Activated CD4-positive, alpha-beta T cell treated with anti-CD3 and anti-CD28 coated beads for 36 hours (primary cell): ENCODE data around the gene TOP3A. TPM values are rescaled to one million over a fixed set of nuclear protein-coding genes. Genes with fewer than 3 reads are reported as not detected.

Experiments used
- ATAC-seq: fragments of 200-7000 bp; cut with Tn5 transposase; one replicate; pipeline ENCODE4 v1.10.0; 2021; ENCODE audit warnings: mild to moderate bottlenecking, moderate library complexity
- CTCF ChIA-PET: fragments of 350-600 bp; sonication (Branson Sonifier 250); formaldehyde crosslinking; loops from one replicate; lab custom pipeline; 2021; ENCODE audit warnings: antibody characterized with exemption; lab: Charles Lee
- POLR2A ChIA-PET: fragments of 350-600 bp; sonication (Branson Sonifier 250); formaldehyde crosslinking; loops from one replicate; lab custom pipeline; 2021; ENCODE audit warnings: antibody characterized with exemption, inconsistent platforms; lab: Charles Lee
- DNase-seq: peaks from one replicate; pipeline ENCODE4 v3.0.0-alpha.2; 2020
- H3K27ac Mint-ChIP-seq: one replicate; pipeline ENCODE4 v1.8.0; 2021; ENCODE audit warnings: mixed read lengths
- H3K27me3 Mint-ChIP-seq: one replicate; pipeline ENCODE4 v1.8.0; 2021; ENCODE audit warnings: mixed read lengths
- H3K36me3 Mint-ChIP-seq: one replicate; pipeline ENCODE4 v1.8.0; 2021; ENCODE audit warnings: low read depth, mixed read lengths
- H3K4me1 Mint-ChIP-seq: one replicate; pipeline ENCODE4 v1.8.0; 2021; ENCODE audit warnings: mixed read lengths
- H3K4me3 Mint-ChIP-seq: one replicate; pipeline ENCODE4 v1.8.0; 2021; ENCODE audit warnings: mild to moderate bottlenecking, moderate library complexity, mixed read lengths
- H3K9me3 Mint-ChIP-seq: one replicate; pipeline ENCODE4 v1.8.0; 2021; ENCODE audit warnings: low read depth, mixed read lengths
- intact Hi-C, 2 experiments: fragments of 100-400 bp; cut with DNase I in 1 of 2; cut with micrococcal nuclease in 1 of 2; formaldehyde crosslinking; loops; one replicate each; pipeline versions ENCODE4 v1.14.2 to v1.15.1; 2022 to 2024; cut with DNase I, micrococcal nuclease
- total RNA-seq, 2 experiments: library from RNA; stranded (reverse); gene quantifications; one replicate each; pipeline ENCODE4 v1.2.3, GENCODE V29; 2021

TOP3A gene
- total RNA-seq, result 10 to 100 TPM; 44.1 to 57.9 TPM

GRCh38 chr17:18314731-18315561 lies at the start of gene TOP3A, which contains the start of gene SMCR8:
Gene TOP3A, minus strand, starts transcription at chr17:18314994. Its CDS starts 216 bp downstream, at chr17:18314778.
Gene SMCR8, plus strand, starts transcription at chr17:18315293. Its CDS starts 497 bp downstream, at chr17:18315790.
- no peaks in the 10 kb centered on the region for H3K27me3 Mint-ChIP-seq
- DNase-seq (peak; percentile 99), ATAC-seq (peak; percentile 95)
- H3K9me3 Mint-ChIP-seq, result no peaks in the 10 kb centered on the region
- POLR2A ChIA-PET, result interaction anchor here (0.6 to 1.0 kb wide), 2 partner anchors 132 to 631 kb away, joined by 4 to 5 read pairs; no protein-coding TSS in a partner anchor
- intact Hi-C loops, result loop anchor here (1.0 to 2.0 kb wide), 10 partner anchors 48 to 689 kb away; partner anchors contain the start of genes ALKBH5 (in 2 of the 2), LLGL1 (in 2 of the 2), MIEF2 (in 2 of the 2) and ATPAF2 (in 1 of the 2)
- peak within 1 kb of the TSS; percentile 85 for H3K4me3 Mint-ChIP-seq
- H3K36me3 Mint-ChIP-seq, result peaks cover 37% of the 10 kb centered on the region
- peak within 1 kb of the TSS; percentile 100 for H3K27ac Mint-ChIP-seq
- H3K4me1 Mint-ChIP-seq, result peaks cover 71% of the 10 kb centered on the region
- CTCF ChIA-PET, result interaction anchor here (0.9 to 1.1 kb wide), 2 partner anchors 13 to 54 kb away, joined by 3 read pairs; no protein-coding TSS in a partner anchor

- Mint-ChIP-seq H3K36me3 (peaks cover 13% of the 10 kb centered on the region), H3K4me3 (no peak overlapping the region), H3K27ac (no peak overlapping the region), H3K9me3 (no peaks in the 10 kb centered on the region), H3K27me3 (no peaks in the 10 kb centered on the region), H3K4me1 (peaks cover 12% of the 10 kb centered on the region)
- no peak for ATAC-seq
- POLR2A ChIA-PET, result no interaction called here
- no peak for DNase-seq
- intact Hi-C loops, result loop anchor here in 1 of 2 experiments (5.0 kb wide), 1 partner anchor 42 kb away; no protein-coding TSS in a partner anchor
- CTCF ChIA-PET, result no interaction called here
Observed at GRCh38 chr17:18364166-18364565, 49.4 kb upstream of the TOP3A start.

GRCh38 chr17:18363101-18364049 lies 48.6 kb upstream of the TOP3A start, which contains the start of gene SHMT1:
Gene SHMT1, minus strand, starts transcription at chr17:18363550. Its CDS starts 7,569 bp downstream, at chr17:18355981.
- intact Hi-C loops, result loop anchor here (1.0 to 5.0 kb wide), 5 partner anchors 41 to 180 kb away; partner anchors contain the start of genes ALKBH5 (in 1 of the 2), LLGL1 (in 1 of the 2), MIEF2 (in 1 of the 2) and SMCR8 (in 1 of the 2)
- peak within 1 kb of the TSS; percentile 87 for H3K4me3 Mint-ChIP-seq
- H3K36me3 Mint-ChIP-seq, result peaks cover 14% of the 10 kb centered on the region
- peak; percentile 95 for DNase-seq
- CTCF ChIA-PET, result interaction anchor here (0.7 to 1.0 kb wide), 2 partner anchors 12 to 27 kb away, joined by 3 read pairs; no protein-coding TSS in a partner anchor
- H3K9me3 Mint-ChIP-seq, result no peaks in the 10 kb centered on the region
- peak within 1 kb of the TSS; percentile 66 for H3K27ac Mint-ChIP-seq
- ATAC-seq, result peak; percentile 100
- POLR2A ChIA-PET, result no interaction called here
- peaks cover 12% of the 10 kb centered on the region for H3K4me1 Mint-ChIP-seq
- no peaks in the 10 kb centered on the region for H3K27me3 Mint-ChIP-seq

GRCh38 chr17:18362698-18363100 lies 47.9 kb upstream of the TOP3A start:
- Mint-ChIP-seq H3K27ac (peak overlapping the region; percentile 56), H3K4me1 (peaks cover 12% of the 10 kb centered on the region), H3K27me3 (no peaks in the 10 kb centered on the region), H3K36me3 (peaks cover 14% of the 10 kb centered on the region), H3K4me3 (peak overlapping the region; percentile 87), H3K9me3 (no peaks in the 10 kb centered on the region)
- ATAC-seq, result no peak
- intact Hi-C loops, result loop anchor here (1.0 to 5.0 kb wide), 5 partner anchors 40 to 179 kb away; partner anchors contain the start of genes ALKBH5 (in 1 of the 2), LLGL1 (in 1 of the 2), MIEF2 (in 1 of the 2) and SMCR8 (in 1 of the 2)
- ChIA-PET CTCF (interaction anchor here (0.7 to 1.0 kb wide), 3 partner anchors 9 to 26 kb away, joined by 3 read pairs; no protein-coding TSS in a partner anchor), POLR2A (no interaction called here)
- peak; percentile 39 for DNase-seq

GRCh38 chr17:18361837-18362697 lies 47.3 kb upstream of the TOP3A start:
- CTCF ChIA-PET, result interaction anchor here (0.7 to 0.9 kb wide), 2 partner anchors 9 to 11 kb away, joined by 3 read pairs; no protein-coding TSS in a partner anchor
- H3K9me3 Mint-ChIP-seq, result no peaks in the 10 kb centered on the region
- POLR2A ChIA-PET, result no interaction called here
- intact Hi-C loops, result loop anchor here in 1 of 2 experiments (5.0 kb wide), 1 partner anchor 40 kb away; no protein-coding TSS in a partner anchor
- ATAC-seq, result no peak
- H3K27ac Mint-ChIP-seq, result peak overlapping the region; percentile 56
- peak overlapping the region; percentile 87 for H3K4me3 Mint-ChIP-seq
- peaks cover 12% of the 10 kb centered on the region for H3K4me1 Mint-ChIP-seq
- no peaks in the 10 kb centered on the region for H3K27me3 Mint-ChIP-seq
- DNase-seq, result no peak
- H3K36me3 Mint-ChIP-seq, result peaks cover 14% of the 10 kb centered on the region

GRCh38 chr17:18360518-18360917 lies 45.7 kb upstream of the TOP3A start:
- ATAC-seq, result no peak
- CTCF ChIA-PET, result no interaction called here
- no peak overlapping the region for H3K27ac Mint-ChIP-seq
- DNase-seq, result no peak
- intact Hi-C loops, result loop anchor here in 1 of 2 experiments (5.0 kb wide), 1 partner anchor 38 kb away; no protein-coding TSS in a partner anchor
- H3K4me3 Mint-ChIP-seq, result no peak overlapping the region
- H3K27me3 Mint-ChIP-seq, result no peaks in the 10 kb centered on the region
- H3K36me3 Mint-ChIP-seq, result peaks cover 22% of the 10 kb centered on the region
- POLR2A ChIA-PET, result interaction anchor here (0.6 kb wide), 1 partner anchor 40 kb away, joined by 5 read pairs; no protein-coding TSS in a partner anchor
- H3K9me3 Mint-ChIP-seq, result no peaks in the 10 kb centered on the region
- H3K4me1 Mint-ChIP-seq, result peaks cover 12% of the 10 kb centered on the region

- Mint-ChIP-seq H3K4me1 (peaks cover under 1% of the 10 kb centered on the region), H3K27me3 (no peaks in the 10 kb centered on the region), H3K36me3 (peaks cover 34% of the 10 kb centered on the region), H3K9me3 (no peaks in the 10 kb centered on the region), H3K4me3 (no peak overlapping the region), H3K27ac (no peak overlapping the region)
- CTCF ChIA-PET, result no interaction called here
- POLR2A ChIA-PET, result no interaction called here
- DNase-seq (no peak), ATAC-seq (no peak)
- intact Hi-C loops, result no loop called here
Observed at GRCh38 chr17:18356624-18357023, 41.8 kb upstream of the TOP3A start.

GRCh38 chr17:18353541-18353940 lies 38.7 kb upstream of the TOP3A start:
- POLR2A ChIA-PET, result no interaction called here
- H3K27ac Mint-ChIP-seq, result no peak overlapping the region
- CTCF ChIA-PET, result interaction anchor here (1.0 kb wide), 1 partner anchor 9 kb away, joined by 3 read pairs; no protein-coding TSS in a partner anchor
- H3K4me1 Mint-ChIP-seq, result no peaks in the 10 kb centered on the region
- no peaks in the 10 kb centered on the region for H3K27me3 Mint-ChIP-seq
- H3K36me3 Mint-ChIP-seq, result peaks cover 25% of the 10 kb centered on the region
- no peak for DNase-seq
- ATAC-seq, result no peak
- H3K9me3 Mint-ChIP-seq, result no peaks in the 10 kb centered on the region
- H3K4me3 Mint-ChIP-seq, result no peak overlapping the region
- intact Hi-C loops, result no loop called here

- CTCF ChIA-PET, result no interaction called here
- no peaks in the 10 kb centered on the region for H3K9me3 Mint-ChIP-seq
Observed at GRCh38 chr17:18344021-18344420, 29.2 kb upstream of the TOP3A start.

GRCh38 chr17:18339933-18340332 lies 25.1 kb upstream of the TOP3A start:
- Mint-ChIP-seq H3K9me3 (no peaks in the 10 kb centered on the region), H3K27me3 (no peaks in the 10 kb centered on the region), H3K27ac (no peak overlapping the region), H3K4me1 (no peaks in the 10 kb centered on the region), H3K36me3 (peaks cover 44% of the 10 kb centered on the region), H3K4me3 (no peak overlapping the region)
- ChIA-PET CTCF (interaction anchor here (0.7 kb wide), 1 partner anchor 11 kb away, joined by 4 read pairs; no protein-coding TSS in a partner anchor), POLR2A (no interaction called here)
- DNase-seq, result no peak
- intact Hi-C loops, result no loop called here
- no peak for ATAC-seq

More at GRCh38 chr17:18344021-18344420, 29.2 kb upstream of the TOP3A start:
- H3K27ac Mint-ChIP-seq, result no peak overlapping the region
- no peak overlapping the region for H3K4me3 Mint-ChIP-seq
- peaks cover 40% of the 10 kb centered on the region for H3K36me3 Mint-ChIP-seq
- DNase-seq, result no peak
- H3K4me1 Mint-ChIP-seq, result no peaks in the 10 kb centered on the region
- no peak for ATAC-seq
- POLR2A ChIA-PET, result no interaction called here
- no peaks in the 10 kb centered on the region for H3K27me3 Mint-ChIP-seq
- intact Hi-C loops, result no loop called here
